ENCODE measurements around the gene SNRPF.
"Not testable (repeated sequence)": the region's sequence is repeated elsewhere in the genome, so short reads cannot be mapped to it uniquely, and the experiment has no call there.

GRCh38 chr12:95812155-95812554 lies 46.6 kb upstream of the SNRPF start:
- TF ChIP-seq, protein P1, sequence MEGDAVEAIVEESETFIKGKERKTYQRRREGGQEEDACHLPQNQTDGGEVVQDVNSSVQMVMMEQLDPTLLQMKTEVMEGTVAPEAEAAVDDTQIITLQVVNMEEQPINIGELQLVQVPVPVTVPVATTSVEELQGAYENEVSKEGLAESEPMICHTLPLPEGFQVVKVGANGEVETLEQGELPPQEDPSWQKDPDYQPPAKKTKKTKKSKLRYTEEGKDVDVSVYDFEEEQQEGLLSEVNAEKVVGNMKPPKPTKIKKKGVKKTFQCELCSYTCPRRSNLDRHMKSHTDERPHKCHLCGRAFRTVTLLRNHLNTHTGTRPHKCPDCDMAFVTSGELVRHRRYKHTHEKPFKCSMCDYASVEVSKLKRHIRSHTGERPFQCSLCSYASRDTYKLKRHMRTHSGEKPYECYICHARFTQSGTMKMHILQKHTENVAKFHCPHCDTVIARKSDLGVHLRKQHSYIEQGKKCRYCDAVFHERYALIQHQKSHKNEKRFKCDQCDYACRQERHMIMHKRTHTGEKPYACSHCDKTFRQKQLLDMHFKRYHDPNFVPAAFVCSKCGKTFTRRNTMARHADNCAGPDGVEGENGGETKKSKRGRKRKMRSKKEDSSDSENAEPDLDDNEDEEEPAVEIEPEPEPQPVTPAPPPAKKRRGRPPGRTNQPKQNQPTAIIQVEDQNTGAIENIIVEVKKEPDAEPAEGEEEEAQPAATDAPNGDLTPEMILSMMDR (IDR thresholded peaks at IDR 0.05): not testable (repeated sequence)
- TF ChIP-seq POLR2AphosphoS5, POLR2A (IDR thresholded peaks at IDR 0.05): not testable (repeated sequence)

Data from stomach (tissue), 4 donors.